Measurements from ENCODE around the gene ROBO2.

The ROBO2 gene

GRCh38 chr3:77655396-77655795, 615.5 kb downstream of the ROBO2 start:
- TF ChIP-seq CTCF (IDR thresholded peaks at IDR 0.05) (no peak), ZFX (IDR thresholded peaks at IDR 0.05; ENCODE audit: borderline replicate concordance) (no peak)
- H3K27ac ChIP-seq = no peak overlapping the region

- no peak overlapping the region for H3K27ac ChIP-seq
- TF ChIP-seq ZFX (IDR thresholded peaks at IDR 0.05; ENCODE audit: borderline replicate concordance) (no peak), CTCF (IDR thresholded peaks at IDR 0.05) (no peak)
Measured at GRCh38 chr3:77660718-77661117, 620.8 kb downstream of the ROBO2 start.

GRCh38 chr3:77667901-77668300, 628.0 kb downstream of the ROBO2 start:
- TF ChIP-seq CTCF (IDR thresholded peaks at IDR 0.05) = no peak
- no peak for TF ChIP-seq ZFX (IDR thresholded peaks at IDR 0.05; ENCODE audit: borderline replicate concordance)
- no peak overlapping the region for H3K27ac ChIP-seq

- TF ChIP-seq CTCF (IDR thresholded peaks at IDR 0.05) = no peak
- TF ChIP-seq ZFX (IDR thresholded peaks at IDR 0.05; ENCODE audit: borderline replicate concordance) = no peak
Measured at GRCh38 chr3:77668376-77668775, 628.5 kb downstream of the ROBO2 start.

GRCh38 chr3:77672016-77672415, 632.1 kb downstream of the ROBO2 start:
- TF ChIP-seq ZFX (IDR thresholded peaks at IDR 0.05; ENCODE audit: borderline replicate concordance) (no peak), CTCF (IDR thresholded peaks at IDR 0.05) (no peak)
- H3K27ac ChIP-seq = no peak overlapping the region

More at GRCh38 chr3:77668376-77668775, 628.5 kb downstream of the ROBO2 start:
- no peak overlapping the region for H3K27ac ChIP-seq

- no peak overlapping the region for H3K27ac ChIP-seq
- TF ChIP-seq ZFX (IDR thresholded peaks at IDR 0.05; ENCODE audit: borderline replicate concordance) (no peak), CTCF (IDR thresholded peaks at IDR 0.05) (no peak)
Measured at GRCh38 chr3:77682162-77682561, 642.3 kb downstream of the ROBO2 start.

- TF ChIP-seq CTCF (IDR thresholded peaks at IDR 0.05) (no peak), ZFX (IDR thresholded peaks at IDR 0.05; ENCODE audit: borderline replicate concordance) (no peak)
- no peak overlapping the region for H3K27ac ChIP-seq
Measured at GRCh38 chr3:77684115-77684514, 644.2 kb downstream of the ROBO2 start.

All from 22Rv1 (cell line).